A549 (cell line): ENCODE measurements around the gene TUT7. TPM values are rescaled to one million over a fixed set of nuclear protein-coding genes. Genes with fewer than 3 reads are reported as not detected.

ENCODE experiments used
- ATAC-seq, 2 experiments: fragments of 200-7000 bp in 1 of 2; fragments of >200 bp in 1 of 2; cut with Nextera tagmentation in 1 of 2; cut with Tn5 transposase in 1 of 2; 3 replicates each; pipeline versions ENCODE4 v1.8.0 to v1.9.1; 2018 to 2020; ENCODE audit warnings: mild to moderate bottlenecking in 1 of 2, moderate library complexity in 1 of 2
- CTCF ChIA-PET: fragments of 300-600 bp; sonication (Branson Sonifier 250); formaldehyde crosslinking; extraction: SDS; loops from one replicate; lab custom pipeline; 2021; ENCODE audit warnings: antibody characterized with exemption, inconsistent platforms; lab: Yijun Ruan, JAX
- POLR2A ChIA-PET: fragments of 350-600 bp; formaldehyde crosslinking; extraction: SDS; loops from one replicate; lab custom pipeline; 2021; ENCODE audit warnings: antibody characterized with exemption, inconsistent platforms; lab: Yijun Ruan, JAX
- DNase-seq, 2 experiments: peaks; one replicate each; pipeline versions ENCODE4 v3.0.0 to v3.0.0-alpha.2; 2011 to 2016; ENCODE audit warnings: low read depth in 1 of 2, low spot score in 1 of 2
- FAIRE-seq: peaks from 2 replicates; lab custom pipeline; 2011; peaks lifted over from hg19 to GRCh38; lab: Jason Lieb, UNC
- H3K27ac ChIP-seq, 2 experiments: fragments of >200 bp; sonication (Bioruptor Twin); formaldehyde crosslinking; 3 replicates each; pipeline ENCODE4 v1.5.1; 2016 to 2017
- H3K4me1 ChIP-seq: fragments of >200 bp; sonication (Bioruptor Twin); formaldehyde crosslinking; 3 replicates; pipeline ENCODE4 v1.6.1; 2016
- H3K4me2 ChIP-seq: fragments of >200 bp; sonication (Bioruptor Twin); formaldehyde crosslinking; 3 replicates; pipeline ENCODE4 v1.6.1; 2016
- H3K4me3 ChIP-seq: fragments of >200 bp; sonication (Bioruptor Twin); formaldehyde crosslinking; 3 replicates; pipeline ENCODE4 v1.5.1; 2016
- H3K9me3 ChIP-seq: fragments of >200 bp; sonication (Bioruptor Twin); formaldehyde crosslinking; 3 replicates; pipeline ENCODE4 v1.6.1; 2016
- CBX8 ChIP-seq: fragments of 200-600 bp; sonication (generic); IDR thresholded peaks from 2 replicates; pipeline ENCODE4 v1.6.1; 2016
- CHD4 ChIP-seq: fragments of 200-600 bp; sonication (generic); IDR thresholded peaks from 2 replicates; pipeline ENCODE4 v1.6.1; 2016; ENCODE audit warnings: antibody characterized with exemption, mild to moderate bottlenecking, borderline replicate concordance
- EHF ChIP-seq: fragments of 250-450 bp; sonication (Bioruptor Pico); IDR thresholded peaks from 2 replicates; pipeline ENCODE4 v1.5.0; 2020; ENCODE audit warnings: mild to moderate bottlenecking
- EP300 ChIP-seq, 2 experiments: fragments of >200 bp; sonication (Bioruptor Twin); formaldehyde crosslinking; IDR thresholded peaks; 2 replicates in 1 of 2; 3 replicates in 1 of 2; pipeline ENCODE4 v1.6.1; 2016 to 2017
- FOSB ChIP-seq: fragments of 250-450 bp; sonication (Bioruptor Pico); IDR thresholded peaks from 2 replicates; pipeline ENCODE4 v1.5.0; 2020; ENCODE audit warnings: mild to moderate bottlenecking, moderate library complexity
- FOSL2 ChIP-seq, 2 experiments: fragments of 450-650 bp in 1 of 2; fragments of >200 bp in 1 of 2; sonication (Bioruptor Twin) in 1 of 2; formaldehyde crosslinking; IDR thresholded peaks; 2 replicates each; pipeline versions ENCODE4 v1.5.0 to v1.6.1; 2016 to 2020; ENCODE audit warnings: mild to moderate bottlenecking in 1 of 2, moderate library complexity in 1 of 2
- GATA3 ChIP-seq: IDR thresholded peaks from 2 replicates; pipeline ENCODE4 v1.6.1; 2012; ENCODE audit warnings: borderline replicate concordance
- HEYL ChIP-seq: fragments of 250-450 bp; sonication (Bioruptor Pico); IDR thresholded peaks from 2 replicates; pipeline ENCODE4 v1.8.0; 2021; ENCODE audit warnings: mild to moderate bottlenecking, moderate library complexity
- HOXA7 ChIP-seq: fragments of 250-450 bp; sonication (Bioruptor Pico); IDR thresholded peaks from 2 replicates; pipeline ENCODE4 v1.5.0; 2020; ENCODE audit warnings: mild to moderate bottlenecking, moderate library complexity
- MAFK ChIP-seq: fragments of 450-650 bp; IDR thresholded peaks from 2 replicates; pipeline ENCODE4 v1.6.1; 2014; ENCODE audit not compliant: partially characterized antibody
- MAZ ChIP-seq: fragments of 150-350 bp; IDR thresholded peaks from 2 replicates; pipeline ENCODE4 v1.6.1; 2014; ENCODE audit warnings: antibody characterized with exemption, low read depth, low read length, borderline replicate concordance
- NFE2L2 ChIP-seq: fragments of 150-350 bp; conservative IDR thresholded peaks from 2 replicates; pipeline ENCODE4 v1.6.1; 2014; ENCODE audit warnings: low read length
- NPAS2 ChIP-seq: fragments of 250-450 bp; sonication (Bioruptor Pico); IDR thresholded peaks from 2 replicates; pipeline ENCODE4 v1.8.0; 2022; ENCODE audit warnings: mild to moderate bottlenecking, moderate library complexity, borderline replicate concordance
- NR3C1 ChIP-seq: fragments of >200 bp; sonication (Bioruptor Twin); formaldehyde crosslinking; IDR thresholded peaks from 3 replicates; pipeline ENCODE4 v1.6.1; 2017
- PHF8 ChIP-seq: fragments of 200-600 bp; sonication (generic); IDR thresholded peaks from 2 replicates; pipeline ENCODE4 v1.6.1; 2016; ENCODE audit warnings: low read depth, mild to moderate bottlenecking, antibody characterized with exemption, moderate library complexity, borderline replicate concordance
- RARB ChIP-seq: fragments of 250-450 bp; sonication (Bioruptor Pico); IDR thresholded peaks from 2 replicates; pipeline ENCODE4 v1.8.0; 2021; ENCODE audit warnings: mild to moderate bottlenecking, moderate library complexity
- RFX5 ChIP-seq: fragments of 450-650 bp; IDR thresholded peaks from 2 replicates; pipeline ENCODE4 v1.7.1; 2014; ENCODE audit warnings: antibody characterized with exemption, mild to moderate bottlenecking, moderate library complexity
- SMC3 ChIP-seq: fragments of >200 bp; sonication (Bioruptor Twin); formaldehyde crosslinking; IDR thresholded peaks from 3 replicates; pipeline ENCODE4 v1.6.1; 2018; ENCODE audit warnings: inconsistent platforms
- TFCP2L1 ChIP-seq: fragments of 250-450 bp; sonication (Bioruptor Pico); IDR thresholded peaks from 2 replicates; pipeline ENCODE4 v1.5.0; 2021; ENCODE audit warnings: mild to moderate bottlenecking
- WGBS: methylation state at CpG from one replicate; pipeline ENCODE4 v1.1.6; 2017; ENCODE audit errors: missing lambda C conversion rate; 5-methylcytosine and 5-hydroxymethylcytosine counted together
- polyA plus RNA-seq, 4 experiments: library from polyadenylated mRNA; depleted of rRNA in 3 of 4; stranded (reverse); fragments of >200 nt; fragmentation: RNase III in 1 of 4; extraction: RNeasy Plus Mini Kit Qiagen cat#74134 plus additional on column Dnase treatment in 1 of 4; gene quantifications; 2 replicates in 3 of 4; 3 replicates in 1 of 4; pipeline ENCODE4 v1.2.3, GENCODE V29; 2011 to 2017
- TF ChIP-seq, protein P1 (sequence below): IDR thresholded peaks from 2 replicates; pipeline ENCODE4 v1.6.1; 2012
- TF ChIP-seq, protein P2 (sequence below): fragments of >200 bp; sonication (Bioruptor Twin); formaldehyde crosslinking; IDR thresholded peaks from 2 replicates; pipeline ENCODE4 v1.6.1; 2016
- TF ChIP-seq, protein P3 (sequence below): fragments of 250-450 bp; sonication (Bioruptor Pico); IDR thresholded peaks from 2 replicates; pipeline ENCODE4 v1.5.0; 2020; ENCODE audit warnings: low read depth, mild to moderate bottlenecking, moderate library complexity

Gene TUT7
- polyA plus RNA-seq, 2 of the 4 experiments (the other 2 are of a cell fraction) = 12.1 to 27.0 TPM

DNA sequence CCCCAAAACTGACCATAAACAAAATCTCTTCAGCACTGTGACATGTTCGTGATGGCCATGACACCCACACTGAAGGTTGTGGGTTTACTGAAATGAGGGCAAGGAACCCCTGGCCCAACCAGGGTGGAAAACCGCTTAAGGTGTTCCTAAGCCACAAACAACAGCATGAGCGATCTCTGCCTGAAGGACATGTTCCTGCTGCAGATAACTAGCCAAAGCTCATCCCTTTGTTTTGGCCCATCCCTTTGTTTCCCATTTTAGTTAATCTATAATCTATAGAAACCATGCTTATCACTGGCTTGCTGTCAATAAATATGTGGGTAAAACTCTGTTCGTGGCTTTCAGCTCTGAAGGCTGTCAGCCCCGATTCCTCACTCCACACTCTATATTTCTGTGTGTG, 21.8 kb upstream of the TUT7 start:
- no peak for DNase-seq
- H3K9me3 ChIP-seq = peaks cover 24% of the 10 kb centered on the region
- ATAC-seq = no peak
- CTCF ChIA-PET = no interaction called here
- no peak overlapping the region for H3K27ac ChIP-seq
- H3K4me3 ChIP-seq = no peak overlapping the region
- H3K4me1 ChIP-seq = no peaks in the 10 kb centered on the region
- 32% methylated on average over 5 of the region's 5 CpGs for WGBS
- POLR2A ChIA-PET = no interaction called here
- no peak for FAIRE-seq
- no peak overlapping the region for H3K4me2 ChIP-seq
- TF ChIP-seq RARB (no peak), HEYL (no peak), MAFK (no peak), NPAS2 (CRISPR knock-in tag) (no peak), MAZ (no peak), HOXA7 (CRISPR knock-in tag) (no peak), EHF (CRISPR knock-in tag) (no peak), GATA3 (no peak), CHD4 (no peak), EP300 (IDR thresholded peaks at IDR 0.05) (no peak)
- TF ChIP-seq, protein P1, sequence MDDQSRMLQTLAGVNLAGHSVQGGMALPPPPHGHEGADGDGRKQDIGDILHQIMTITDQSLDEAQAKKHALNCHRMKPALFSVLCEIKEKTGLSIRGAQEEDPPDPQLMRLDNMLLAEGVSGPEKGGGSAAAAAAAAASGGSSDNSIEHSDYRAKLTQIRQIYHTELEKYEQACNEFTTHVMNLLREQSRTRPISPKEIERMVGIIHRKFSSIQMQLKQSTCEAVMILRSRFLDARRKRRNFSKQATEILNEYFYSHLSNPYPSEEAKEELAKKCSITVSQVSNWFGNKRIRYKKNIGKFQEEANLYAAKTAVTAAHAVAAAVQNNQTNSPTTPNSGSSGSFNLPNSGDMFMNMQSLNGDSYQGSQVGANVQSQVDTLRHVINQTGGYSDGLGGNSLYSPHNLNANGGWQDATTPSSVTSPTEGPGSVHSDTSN = no peak

DNA sequence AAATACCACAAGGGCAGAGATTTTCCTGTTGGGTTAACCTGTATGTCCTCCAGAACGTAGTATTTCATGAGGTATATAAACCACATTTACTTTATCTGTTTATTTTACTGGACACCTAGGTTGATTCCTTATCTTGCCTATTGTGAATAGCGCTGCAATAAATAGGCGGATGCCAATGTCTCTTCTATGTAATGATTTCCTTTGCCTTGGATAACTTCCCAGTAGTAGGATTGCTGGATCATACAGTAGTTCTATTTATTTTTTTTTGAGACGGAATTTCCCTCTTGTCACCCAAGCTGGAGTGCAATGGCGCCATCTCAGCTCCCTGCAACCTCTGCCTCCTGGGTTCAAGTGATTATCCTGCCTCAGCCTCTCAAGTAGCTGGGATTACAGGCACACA, 15.6 kb upstream of the TUT7 start:
- TF ChIP-seq FOSB (no peak), MAZ (no peak), PHF8 (no peak), RFX5 (no peak), RARB (no peak), NFE2L2 (no peak), NR3C1 (no peak), SMC3 (no peak), TFCP2L1 (CRISPR knock-in tag) (no peak), CBX8 (no peak), EHF (CRISPR knock-in tag) (no peak)
- TF ChIP-seq, protein P2, sequence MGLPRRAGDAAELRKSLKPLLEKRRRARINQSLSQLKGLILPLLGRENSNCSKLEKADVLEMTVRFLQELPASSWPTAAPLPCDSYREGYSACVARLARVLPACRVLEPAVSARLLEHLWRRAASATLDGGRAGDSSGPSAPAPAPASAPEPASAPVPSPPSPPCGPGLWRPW = no peak
- DNase-seq = no peak
- Histone ChIP-seq H3K4me3 (no peak overlapping the region), H3K27ac (no peak overlapping the region), H3K4me1 (no peaks in the 10 kb centered on the region), H3K9me3 (peaks cover 26% of the 10 kb centered on the region), H3K4me2 (no peak overlapping the region)
- POLR2A ChIA-PET = no interaction called here
- WGBS = 4% methylated on average over 5 of the region's 5 CpGs
- CTCF ChIA-PET = interaction anchor here (0.6 to 1.7 kb wide), 3 partner anchors 83 to 125 kb away, joined by 3 read pairs; no protein-coding TSS in a partner anchor
- no peak for FAIRE-seq
- ATAC-seq = no peak

DNA sequence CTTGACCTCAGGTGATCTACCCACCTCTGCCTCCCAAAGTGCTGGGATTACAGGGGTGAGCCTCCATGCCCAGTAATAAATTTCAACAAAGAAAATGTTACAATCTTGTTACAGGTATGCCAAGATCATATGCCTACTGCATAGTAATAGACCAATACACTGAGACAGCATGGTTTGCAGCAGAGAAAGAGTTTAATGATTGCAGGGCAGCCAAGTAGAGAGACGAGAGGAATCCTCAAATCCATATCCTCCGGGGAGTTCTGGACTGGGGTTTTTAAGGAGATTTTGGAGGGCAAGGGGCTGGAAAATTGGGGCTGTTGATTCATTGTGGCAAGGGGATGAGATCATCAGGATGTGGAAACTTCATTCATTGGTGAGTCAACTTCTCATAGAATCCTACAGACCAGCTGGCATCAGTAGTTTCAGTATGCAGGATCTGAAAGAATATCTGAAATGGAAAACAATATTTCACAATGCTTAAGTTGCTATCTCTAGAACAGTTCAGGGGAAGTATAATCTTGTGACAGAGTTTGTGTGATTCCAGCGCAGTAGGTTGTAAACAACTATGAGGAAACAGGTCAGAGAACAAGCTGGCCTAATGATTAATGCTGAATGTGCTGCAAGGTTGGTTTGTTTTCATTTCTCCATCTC, 14.8 kb upstream of the TUT7 start:
- no peak for ATAC-seq
- POLR2A ChIA-PET = no interaction called here
- TF ChIP-seq FOSL2 (IDR thresholded peaks at IDR 0.05) = no peak
- TF ChIP-seq FOSL2 (CRISPR knock-in tag; IDR thresholded peaks at IDR 0.05) = peak; percentile 33
- TF ChIP-seq, protein P3, sequence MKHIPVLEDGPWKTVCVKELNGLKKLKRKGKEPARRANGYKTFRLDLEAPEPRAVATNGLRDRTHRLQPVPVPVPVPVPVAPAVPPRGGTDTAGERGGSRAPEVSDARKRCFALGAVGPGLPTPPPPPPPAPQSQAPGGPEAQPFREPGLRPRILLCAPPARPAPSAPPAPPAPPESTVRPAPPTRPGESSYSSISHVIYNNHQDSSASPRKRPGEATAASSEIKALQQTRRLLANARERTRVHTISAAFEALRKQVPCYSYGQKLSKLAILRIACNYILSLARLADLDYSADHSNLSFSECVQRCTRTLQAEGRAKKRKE (CRISPR knock-in tag) = no peak
- DNase-seq = no peak
- CTCF ChIA-PET = interaction anchor here (0.6 to 1.7 kb wide), 2 partner anchors 118 to 125 kb away, joined by 3 read pairs; no protein-coding TSS in a partner anchor
- FAIRE-seq = no peak
- WGBS = 18% methylated on average over 3 of the region's 3 CpGs
- Histone ChIP-seq H3K4me3 (no peak overlapping the region), H3K27ac (no peak overlapping the region), H3K9me3 (peaks cover 26% of the 10 kb centered on the region), H3K4me1 (no peaks in the 10 kb centered on the region), H3K4me2 (no peak overlapping the region)
